Activated CD4-positive, alpha-beta memory T cell treated with anti-CD3 and anti-CD28 coated beads for 36 hours (primary cell): Measurements from ENCODE around the gene ACBD6. TPM values are rescaled to one million over a fixed set of nuclear protein-coding genes. Genes with fewer than 3 reads are reported as not detected.

Experiments used
- CTCF ChIA-PET: fragments of 350-600 bp; sonication (Branson Sonifier 250); formaldehyde crosslinking; loops from one replicate; lab custom pipeline; 2021; ENCODE audit warnings: antibody characterized with exemption, inconsistent platforms; lab: Charles Lee
- POLR2A ChIA-PET: fragments of 350-600 bp; sonication (Branson Sonifier 250); formaldehyde crosslinking; loops from one replicate; lab custom pipeline; 2021; ENCODE audit warnings: antibody characterized with exemption; lab: Charles Lee
- DNase-seq: peaks from one replicate; pipeline ENCODE4 v3.0.0-alpha.2; 2020
- H3K27ac Mint-ChIP-seq: one replicate; pipeline ENCODE4 v1.8.0; 2021; ENCODE audit warnings: mixed read lengths
- H3K27me3 Mint-ChIP-seq: one replicate; pipeline ENCODE4 v1.8.0; 2021; ENCODE audit warnings: mixed read lengths
- H3K36me3 Mint-ChIP-seq: one replicate; pipeline ENCODE4 v1.8.0; 2021; ENCODE audit warnings: mixed read lengths
- H3K4me1 Mint-ChIP-seq: one replicate; pipeline ENCODE4 v1.8.0; 2021; ENCODE audit warnings: low read depth, mixed read lengths
- H3K4me3 Mint-ChIP-seq: one replicate; pipeline ENCODE4 v1.8.0; 2021; ENCODE audit warnings: mild to moderate bottlenecking, mixed read lengths
- H3K9me3 Mint-ChIP-seq: one replicate; pipeline ENCODE4 v1.8.0; 2021; ENCODE audit warnings: mixed read lengths
- intact Hi-C: fragments of 100-400 bp; cut with micrococcal nuclease; formaldehyde crosslinking; loops from one replicate; pipeline ENCODE4 v1.15.1; 2023
- total RNA-seq, 2 experiments: library from RNA; stranded (reverse); gene quantifications; one replicate each; pipeline ENCODE4 v1.2.3, GENCODE V29; 2021

The ACBD6 gene
- total RNA-seq, 2 experiments from 2014 or later = 36.7 to 40.8 TPM

GRCh38 chr1:180310095-180310494, 192.3 kb downstream of the ACBD6 start:
- no peak overlapping the region for H3K4me3 Mint-ChIP-seq
- POLR2A ChIA-PET = no interaction called here
- no peak overlapping the region for H3K27ac Mint-ChIP-seq
- CTCF ChIA-PET = no interaction called here
- peaks cover 22% of the 10 kb centered on the region for H3K9me3 Mint-ChIP-seq
- no peak for DNase-seq
- H3K36me3 Mint-ChIP-seq = peaks cover 39% of the 10 kb centered on the region
- no peaks in the 10 kb centered on the region for H3K27me3 Mint-ChIP-seq
- intact Hi-C loops = no loop called here
- no peaks in the 10 kb centered on the region for H3K4me1 Mint-ChIP-seq

- H3K27me3 Mint-ChIP-seq = no peaks in the 10 kb centered on the region
- no peaks in the 10 kb centered on the region for H3K4me1 Mint-ChIP-seq
- no peak overlapping the region for H3K4me3 Mint-ChIP-seq
- intact Hi-C loops = no loop called here
- no peak for DNase-seq
- H3K36me3 Mint-ChIP-seq = peaks cover 39% of the 10 kb centered on the region
- ChIA-PET POLR2A (no interaction called here), CTCF (no interaction called here)
- no peak overlapping the region for H3K27ac Mint-ChIP-seq
- peaks cover 22% of the 10 kb centered on the region for H3K9me3 Mint-ChIP-seq
These were observed 193.0 kb downstream of the ACBD6 start for GRCh38 chr1:180309338-180309737.

- H3K36me3 Mint-ChIP-seq = peaks cover 6% of the 10 kb centered on the region
- H3K27ac Mint-ChIP-seq = no peak overlapping the region
- intact Hi-C loops = no loop called here
- no peaks in the 10 kb centered on the region for H3K27me3 Mint-ChIP-seq
- CTCF ChIA-PET = no interaction called here
- H3K4me3 Mint-ChIP-seq = no peak overlapping the region
- H3K4me1 Mint-ChIP-seq = peaks cover 5% of the 10 kb centered on the region
- DNase-seq = no peak
- peaks cover 4% of the 10 kb centered on the region for H3K9me3 Mint-ChIP-seq
- POLR2A ChIA-PET = no interaction called here
These were observed 201.1 kb downstream of the ACBD6 start for GRCh38 chr1:180301135-180301742.

GRCh38 chr1:180299479-180300221, 202.7 kb downstream of the ACBD6 start:
- POLR2A ChIA-PET = no interaction called here
- Mint-ChIP-seq H3K4me1 (peaks cover 8% of the 10 kb centered on the region), H3K36me3 (peaks cover 6% of the 10 kb centered on the region), H3K4me3 (no peak overlapping the region), H3K27me3 (no peaks in the 10 kb centered on the region), H3K9me3 (no peaks in the 10 kb centered on the region), H3K27ac (no peak overlapping the region)
- CTCF ChIA-PET = no interaction called here
- intact Hi-C loops = no loop called here
- no peak for DNase-seq

- Mint-ChIP-seq H3K27me3 (no peaks in the 10 kb centered on the region), H3K36me3 (peaks cover 8% of the 10 kb centered on the region), H3K4me3 (no peak overlapping the region), H3K9me3 (no peaks in the 10 kb centered on the region), H3K27ac (no peak overlapping the region), H3K4me1 (peaks cover 14% of the 10 kb centered on the region)
- ChIA-PET POLR2A (no interaction called here), CTCF (no interaction called here)
- DNase-seq = no peak
- intact Hi-C loops = no loop called here
These were observed 206.4 kb downstream of the ACBD6 start for GRCh38 chr1:180295999-180296398.

- H3K27ac Mint-ChIP-seq = no peak overlapping the region
- H3K27me3 Mint-ChIP-seq = no peaks in the 10 kb centered on the region
- no peak for DNase-seq
- CTCF ChIA-PET = interaction anchor here (1.1 kb wide), 1 partner anchor 121 kb away, joined by 4 read pairs; no protein-coding TSS in a partner anchor
- H3K4me3 Mint-ChIP-seq = no peak overlapping the region
- peaks cover 8% of the 10 kb centered on the region for H3K36me3 Mint-ChIP-seq
- H3K9me3 Mint-ChIP-seq = no peaks in the 10 kb centered on the region
- intact Hi-C loops = no loop called here
- POLR2A ChIA-PET = no interaction called here
- H3K4me1 Mint-ChIP-seq = peaks cover 20% of the 10 kb centered on the region
These were observed 207.7 kb downstream of the ACBD6 start for GRCh38 chr1:180294711-180295110.

- CTCF ChIA-PET = no interaction called here
- peaks cover 9% of the 10 kb centered on the region for H3K36me3 Mint-ChIP-seq
- H3K27ac Mint-ChIP-seq = no peak overlapping the region
- no peak overlapping the region for H3K4me3 Mint-ChIP-seq
- no peaks in the 10 kb centered on the region for H3K9me3 Mint-ChIP-seq
- POLR2A ChIA-PET = no interaction called here
- intact Hi-C loops = no loop called here
- peaks cover 13% of the 10 kb centered on the region for H3K4me1 Mint-ChIP-seq
- H3K27me3 Mint-ChIP-seq = no peaks in the 10 kb centered on the region
- DNase-seq = no peak
These were observed 211.4 kb downstream of the ACBD6 start for GRCh38 chr1:180291004-180291403.

GRCh38 chr1:180290265-180291001, 211.9 kb downstream of the ACBD6 start:
- no peak for DNase-seq
- Mint-ChIP-seq H3K4me3 (no peak overlapping the region), H3K4me1 (peaks cover 12% of the 10 kb centered on the region), H3K36me3 (peaks cover 9% of the 10 kb centered on the region), H3K27me3 (no peaks in the 10 kb centered on the region), H3K9me3 (no peaks in the 10 kb centered on the region), H3K27ac (no peak overlapping the region)
- ChIA-PET POLR2A (no interaction called here), CTCF (no interaction called here)
- intact Hi-C loops = no loop called here

GRCh38 chr1:180288940-180289339, 213.4 kb downstream of the ACBD6 start:
- ChIA-PET CTCF (no interaction called here), POLR2A (no interaction called here)
- Mint-ChIP-seq H3K4me3 (no peak overlapping the region), H3K9me3 (no peaks in the 10 kb centered on the region), H3K36me3 (peaks cover 7% of the 10 kb centered on the region), H3K27ac (no peak overlapping the region), H3K4me1 (peaks cover 12% of the 10 kb centered on the region), H3K27me3 (no peaks in the 10 kb centered on the region)
- no peak for DNase-seq
- intact Hi-C loops = no loop called here

- Mint-ChIP-seq H3K27ac (no peak overlapping the region), H3K27me3 (no peaks in the 10 kb centered on the region), H3K4me3 (no peak overlapping the region), H3K9me3 (no peaks in the 10 kb centered on the region), H3K4me1 (peaks cover 12% of the 10 kb centered on the region), H3K36me3 (peaks cover 9% of the 10 kb centered on the region)
- no peak for DNase-seq
- intact Hi-C loops = no loop called here
- ChIA-PET POLR2A (no interaction called here), CTCF (no interaction called here)
These were observed 214.2 kb downstream of the ACBD6 start for GRCh38 chr1:180287988-180288705.

GRCh38 chr1:180286417-180286816, 216.0 kb downstream of the ACBD6 start:
- H3K36me3 Mint-ChIP-seq = peaks cover 12% of the 10 kb centered on the region
- POLR2A ChIA-PET = no interaction called here

GRCh38 chr1:180283098-180283497, 219.3 kb downstream of the ACBD6 start:
- peaks cover 12% of the 10 kb centered on the region for H3K36me3 Mint-ChIP-seq
- no peak for DNase-seq
- H3K27ac Mint-ChIP-seq = no peak overlapping the region
- no peaks in the 10 kb centered on the region for H3K9me3 Mint-ChIP-seq
- no peaks in the 10 kb centered on the region for H3K27me3 Mint-ChIP-seq
- H3K4me1 Mint-ChIP-seq = no peaks in the 10 kb centered on the region
- CTCF ChIA-PET = no interaction called here
- no peak overlapping the region for H3K4me3 Mint-ChIP-seq
- POLR2A ChIA-PET = no interaction called here
- intact Hi-C loops = no loop called here

More at GRCh38 chr1:180286417-180286816, 216.0 kb downstream of the ACBD6 start:
- DNase-seq = no peak
- H3K4me3 Mint-ChIP-seq = no peak overlapping the region
- CTCF ChIA-PET = interaction anchor here (0.6 kb wide), 1 partner anchor 62 kb away, joined by 3 read pairs; no protein-coding TSS in a partner anchor
- peaks cover 7% of the 10 kb centered on the region for H3K4me1 Mint-ChIP-seq
- no peaks in the 10 kb centered on the region for H3K9me3 Mint-ChIP-seq
- H3K27me3 Mint-ChIP-seq = no peaks in the 10 kb centered on the region
- intact Hi-C loops = no loop called here
- H3K27ac Mint-ChIP-seq = no peak overlapping the region
